IMR-90 (cell line): ENCODE data around the gene KIF18A. TPM values are rescaled to one million over a fixed set of nuclear protein-coding genes. Genes with fewer than 3 reads are reported as not detected.

Source experiments
- CEBPB ChIP-seq: IDR thresholded peaks from 2 replicates; pipeline ENCODE4 v1.6.1; 2012; ENCODE audit warnings: low read depth, low read length, improper control_type of control experiment
- CTCF ChIP-seq: conservative IDR thresholded peaks from 2 replicates; pipeline ENCODE4 v1.5.1; 2012; ENCODE audit warnings: mild to moderate bottlenecking, low read depth, low read length, improper control_type of control experiment
- MXI1 ChIP-seq: IDR thresholded peaks from 2 replicates; pipeline ENCODE4 v1.6.1; 2012; ENCODE audit warnings: low read depth, mild to moderate bottlenecking, low read length, moderate library complexity, borderline replicate concordance
- POLR2A ChIP-seq: IDR thresholded peaks from 2 replicates; pipeline ENCODE4 v1.6.1; 2012; ENCODE audit warnings: mild to moderate bottlenecking, low read depth, low read length
- polyA plus RNA-seq, 3 experiments: library from polyadenylated mRNA; depleted of rRNA; stranded (reverse); fragments of >200 nt; gene quantifications; 2 replicates each; pipeline ENCODE4 v1.2.3, GENCODE V29; 2012; ENCODE audit warnings: low replicate concordance in 1 of 3
- total RNA-seq: library from RNA; depleted of rRNA; stranded (reverse); fragments of >200 nt; gene quantifications from 2 replicates; pipeline ENCODE4 v1.2.3, GENCODE V29; 2012

Gene KIF18A
- total and polyA plus RNA-seq, 2 of the 4 experiments (the other 2 are of a cell fraction), result 8.9 to 24.4 TPM

GRCh38 chr11:28107750-28108618 is at the start of gene KIF18A, which contains the start of gene METTL15 (continued):
- TF ChIP-seq MXI1 (peak; percentile 80), CEBPB (peak; percentile 61; the same call in 1 of the 2 replicates), CTCF (no peak), POLR2A (peak; percentile 96)
